Pancreas (tissue), 10 donors: ENCODE measurements around the gene BRCA1. TPM values are rescaled to one million over a fixed set of nuclear protein-coding genes. Genes with fewer than 3 reads are reported as not detected.

ENCODE experiments used
- ATAC-seq, 4 donors: fragments of 200-7000 bp; cut with Tn5 transposase; one replicate each; pipeline versions ENCODE4 v1.8.0 to v1.9.1; 2020; ENCODE audit warnings: mild to moderate bottlenecking in 4 of 4, moderate library complexity in 4 of 4
- DNase-seq, 6 donors: peaks; one replicate each; pipeline ENCODE4 v3.0.0-alpha.2; 2020
- FAIRE-seq: peaks from 2 replicates; lab custom pipeline; 2012; peaks lifted over from hg19 to GRCh38; lab: Jason Lieb, UNC
- H3K27ac ChIP-seq, 4 donors: fragments of 200-600 bp; sonication (generic); 1 replicate in 3 of 4; 2 replicates in 1 of 4; pipeline versions ENCODE4 v1.5.0 to v1.8.0; 2020
- H3K27me3 ChIP-seq, 4 donors: fragments of 200-600 bp; one replicate each; pipeline ENCODE4 v1.8.0; 2021
- H3K36me3 ChIP-seq, 3 donors: fragments of 200-600 bp; sonication (generic) in 1 of 3; one replicate each; pipeline versions ENCODE4 v1.5.0 to v1.8.0; 2020 to 2021
- H3K4me1 ChIP-seq, 3 donors: fragments of 200-600 bp; one replicate each; pipeline ENCODE4 v1.8.0; 2021
- H3K4me3 ChIP-seq, 4 donors: fragments of 200-600 bp; sonication (generic) in 2 of 4; one replicate each; pipeline versions ENCODE4 v1.5.0 to v1.8.0; 2020 to 2021
- H3K9me3 ChIP-seq, 4 donors: fragments of 200-600 bp; one replicate each; pipeline ENCODE4 v1.8.0; 2021
- CTCF ChIP-seq, 4 donors: fragments of 200-600 bp; sonication (generic) in 3 of 4; IDR thresholded peaks; one replicate each; pipeline versions ENCODE4 v1.5.0 to v1.8.0; 2021; ENCODE audit warnings: antibody characterized with exemption in 4 of 4
- whole genome bisulfite sequencing, 2 donors: extraction: QIAGEN DNeasy Blood & Tissue Kit; methylation state at CpG; one replicate each; pipeline ENCODE4 v1.1.7; 2013; 5-methylcytosine and 5-hydroxymethylcytosine counted together
- intact Hi-C, 3 donors: fragments of 100-400 bp; cut with DNase I; formaldehyde crosslinking; loops; one replicate each; pipeline versions ENCODE4 v1.11.1 to v1.14.2; 2022
- polyA plus RNA-seq, 2 donors: library from polyadenylated mRNA; stranded (reverse); fragments of 200-250 nt; gene quantifications; one replicate each; pipeline ENCODE4 v1.2.3, GENCODE V29; 2013
- total RNA-seq, 6 donors: library from RNA; stranded (reverse); fragmentation: NEBNext Ultra II Directional in 4 of 6; extraction: Animal tissue kit (Norgen Biotek cat#: 25700) in 4 of 6; gene quantifications; one replicate each; pipeline versions ENCODE4 v1.2.1 to v1.2.4, GENCODE V29; 2021 to 2023
- donor health status: healthy with polysubstance abuse.
- donor health status: DM: no; HTN: no; CAD: no; lungs with moderate emphysema.
- donor health status: DM: no; HTN: no; CAD: no.
- donor health status: control.
- donor health status: control.
- donor health status: Bipolar disorder and iron deficiency.
- donor health status: DM: yes; HTN: yes; CAD: no.
- donor health status: DM: no; HTN: no; CAD: no.
- donor health status: DM: no; HTN: no; CAD: no.
- donor health status: DM: yes; HTN: yes; CAD: no.

The BRCA1 gene
- total and polyA plus RNA-seq, 8 donors = 1.1 to 4.6 (median 2.4) TPM

- Histone ChIP-seq H3K9me3 (no peaks in the 10 kb centered on the region), H3K4me1 (peaks cover 11 to 18% (median 14%) of the 10 kb centered on the region in 3 donors), H3K27me3 (no peaks in the 10 kb centered on the region), H3K27ac (peak overlapping the region; percentile 86 to 91 (median 88)), H3K36me3 (peaks cover 0 to 35% (median 20%) of the 10 kb centered on the region in 3 donors), H3K4me3 (peak overlapping the region; percentile 66 to 84 (median 78))
- peak in 1 of 6 donors; percentile 19 for DNase-seq
- no peak for TF ChIP-seq CTCF (IDR thresholded peaks at IDR 0.05)
- ATAC-seq = no peak
- 5 to 10% methylated on average over 10 of the region's 10 CpGs for WGBS, 2 donors
- intact Hi-C loops = no loop called here
- no peak for FAIRE-seq
These were observed 126.1 kb downstream of the BRCA1 start for GRCh38 chr17:42999003-42999525.

GRCh38 chr17:42997984-42998938 lies 126.9 kb downstream of the BRCA1 start, which contains the start of gene RPL27:
Gene RPL27 (plus strand): TSS chr17:42998419. CDS start chr17:42998751, 332 bp downstream.
- Histone ChIP-seq H3K36me3 (peaks cover 0 to 32% (median 17%) of the 10 kb centered on the region in 3 donors), H3K9me3 (no peaks in the 10 kb centered on the region), H3K4me1 (peaks cover 11 to 18% (median 14%) of the 10 kb centered on the region in 3 donors), H3K27ac (peak within 1 kb of the TSS; percentile 86 to 91 (median 88)), H3K4me3 (peak within 1 kb of the TSS; percentile 66 to 84 (median 78)), H3K27me3 (no peaks in the 10 kb centered on the region)
- intact Hi-C loops = no loop called here
- WGBS, 2 donors = 0 to 1% methylated on average over 49 of the region's 49 CpGs
- ATAC-seq (peak; percentile 94 to 97 (median 96)), FAIRE-seq (peak; percentile 97), DNase-seq (peak; percentile 90 to 99 (median 98))
- peak; percentile 83 to 91 (median 88) for TF ChIP-seq CTCF (IDR thresholded peaks at IDR 0.05)

GRCh38 chr17:42997390-42997983 lies 127.7 kb downstream of the BRCA1 start:
- DNase-seq (no peak), ATAC-seq (peak in 2 of 4 donors; percentile 2), FAIRE-seq (no peak)
- 4 to 9% methylated on average over 5 of the region's 5 CpGs for WGBS, 2 donors
- Histone ChIP-seq H3K36me3 (peaks cover 0 to 28% (median 11%) of the 10 kb centered on the region in 3 donors), H3K27ac (peak overlapping the region; percentile 19 to 91 (median 72)), H3K9me3 (no peaks in the 10 kb centered on the region), H3K4me3 (peak overlapping the region in 2 of 4 donors; percentile 12 to 75), H3K4me1 (peaks cover 11 to 18% (median 14%) of the 10 kb centered on the region in 3 donors), H3K27me3 (no peaks in the 10 kb centered on the region)
- intact Hi-C loops = no loop called here
- no peak for TF ChIP-seq CTCF (IDR thresholded peaks at IDR 0.05)

Other genes with a start within 250 kb of the BRCA1 start
- under 1 TPM in 4 of 6 donors, not detected in 2; 0.17 to 0.72 (median 0.23) TPM for gene G6PC1, start 224.6 kb downstream of the BRCA1 start, total RNA-seq
- gene G6PC1, start 224.6 kb downstream of the BRCA1 start, polyA plus RNA-seq = under 1 TPM; 0.08 to 0.42 TPM
- gene AARSD1, start 160.9 kb downstream of the BRCA1 start, total RNA-seq = 10 to 100 TPM; 20.4 to 31.5 (median 25.1) TPM
- 10 to 100 TPM; 75.3 to 89.1 TPM for gene AARSD1, start 160.9 kb downstream of the BRCA1 start, polyA plus RNA-seq
- under 1 TPM; 0.12 to 0.41 (median 0.23) TPM for gene PTGES3L, start 145.3 kb downstream of the BRCA1 start, total RNA-seq
- gene PTGES3L, start 145.3 kb downstream of the BRCA1 start, polyA plus RNA-seq = 1 to 10 TPM in 1 of 2 donors, under 1 TPM in 1; 0.53 to 1.0 TPM
- gene RUNDC1, start 144.8 kb downstream of the BRCA1 start, total RNA-seq = 10 to 100 TPM in 1 of 6 donors, 1 to 10 TPM in 5; 6.3 to 12.1 (median 7.9) TPM
- 1 to 10 TPM; 9.1 to 9.6 TPM for gene RUNDC1, start 144.8 kb downstream of the BRCA1 start, polyA plus RNA-seq
- gene RPL27, start 126.9 kb downstream of the BRCA1 start, total RNA-seq = 100 to 1,000 TPM; 284 to 613 (median 489) TPM
- 1,000 to 10,000 TPM; 1,179 to 1,185 TPM for gene RPL27, start 126.9 kb downstream of the BRCA1 start, polyA plus RNA-seq
- gene IFI35, start 118.6 kb downstream of the BRCA1 start, total RNA-seq = 10 to 100 TPM in 2 of 6 donors, 1 to 10 TPM in 4; 6.0 to 19.9 (median 7.7) TPM
- gene IFI35, start 118.6 kb downstream of the BRCA1 start, polyA plus RNA-seq = 10 to 100 TPM; 20.2 to 23.9 TPM
- gene VAT1, start 103.0 kb downstream of the BRCA1 start, total RNA-seq = 100 to 1,000 TPM in 1 of 6 donors, 10 to 100 TPM in 5; 65.8 to 132 (median 80.5) TPM
- 10 to 100 TPM; 47.9 to 51.8 TPM for gene VAT1, start 103.0 kb downstream of the BRCA1 start, polyA plus RNA-seq
- under 1 TPM; 0.22 to 0.71 (median 0.57) TPM for gene RND2, start 100.1 kb downstream of the BRCA1 start, total RNA-seq
- gene RND2, start 100.1 kb downstream of the BRCA1 start, polyA plus RNA-seq = 1 to 10 TPM in 1 of 2 donors, under 1 TPM in 1; 0.46 to 1.1 TPM
- gene NBR1, start 45.9 kb upstream of the BRCA1 start, total RNA-seq = 10 to 100 TPM; 26.0 to 54.0 (median 33.7) TPM
- 10 to 100 TPM; 15.5 to 27.4 TPM for gene NBR1, start 45.9 kb upstream of the BRCA1 start, polyA plus RNA-seq
- gene TMEM106A, start 86.5 kb upstream of the BRCA1 start, total RNA-seq = 1 to 10 TPM; 2.6 to 7.9 (median 4.4) TPM
- gene TMEM106A, start 86.5 kb upstream of the BRCA1 start, polyA plus RNA-seq = 1 to 10 TPM; 1.4 to 6.8 TPM
- under 1 TPM in 1 of 6 donors, not detected in 5; 0.51 TPM for gene CCDC200, start 103.3 kb upstream of the BRCA1 start, total RNA-seq
- under 1 TPM; 0.26 to 0.80 TPM for gene CCDC200, start 103.3 kb upstream of the BRCA1 start, polyA plus RNA-seq
- gene RNU2-1, start 108.6 kb upstream of the BRCA1 start, total RNA-seq = 1,000 to 10,000 TPM in 5 of 6 donors, 100 to 1,000 TPM in 1; 653 to 5,015 (median 2,487) TPM
- not detected for gene RNU2-1, start 108.6 kb upstream of the BRCA1 start, polyA plus RNA-seq